ENCODE data around the gene OTUD5. TPM values are rescaled to one million over a fixed set of nuclear protein-coding genes. Genes with fewer than 3 reads are reported as not detected.
A peak's percentile ranks its signal among the peaks of the same experiment; 100 is the strongest.

OTUD5 gene
- polyA plus RNA-seq, 3 donors, result 8.4 to 75.0 (median 12.4) TPM

DNA sequence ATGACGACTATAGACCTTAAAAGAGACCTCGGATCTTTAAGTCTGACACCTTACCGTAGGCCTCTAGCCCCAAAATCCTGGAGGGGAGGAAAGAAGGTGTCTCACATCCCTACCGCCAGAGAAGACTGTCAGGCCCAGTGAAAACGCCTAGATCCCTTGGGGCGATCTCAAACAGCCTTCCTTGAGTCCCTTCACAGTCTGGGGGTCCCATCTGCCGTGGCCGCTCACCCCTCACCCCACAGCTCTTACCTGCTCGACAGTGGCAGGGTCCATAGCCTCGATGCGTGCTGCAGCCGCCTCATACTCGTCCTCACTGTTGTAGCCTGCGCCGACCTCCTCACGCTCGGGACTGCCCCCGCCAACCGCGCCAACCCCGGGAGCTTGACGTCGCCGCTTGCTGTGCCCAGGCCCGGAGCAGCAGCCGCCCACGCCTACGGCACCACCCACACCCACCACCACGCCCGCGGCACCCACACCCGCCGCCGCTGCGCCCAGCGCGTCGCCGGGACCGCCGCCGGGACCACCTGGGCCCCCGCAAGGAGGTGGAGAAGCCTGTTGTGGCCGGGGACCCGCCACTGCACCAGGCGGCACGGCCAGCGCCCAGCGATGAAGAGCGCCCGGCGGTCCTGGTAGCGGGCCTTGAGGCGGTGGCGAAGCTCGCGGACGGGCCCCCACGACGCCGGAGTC lies 536 bp downstream of the OTUD5 start:
- peak overlapping the region; percentile 28 to 78 (median 48) for H3K4me3 ChIP-seq (replicated peaks in 1 of 3; ENCODE audit: low read depth in 2 of 3, low read length in 3 of 3)
- H3K4me3 Mint-ChIP-seq, result peak overlapping the region; percentile 81 to 86
- H3K9me3 ChIP-seq (replicated peaks in 1 of 2; ENCODE audit: control insufficient read depth in 1 of 2, insufficient read depth in 1 of 2, low read length in 2 of 2), result no peaks in the 10 kb centered on the region
- peaks cover 0 to 19% (median 0%) of the 10 kb centered on the region in 7 donors for H3K9me3 Mint-ChIP-seq
- H3K36me3 ChIP-seq (replicated peaks in 1 of 2; ENCODE audit: control insufficient read depth in 1 of 2, insufficient read depth in 2 of 2, low read length in 2 of 2), result peaks cover 10 to 16% of the 10 kb centered on the region in 2 donors
- intact Hi-C loops (cut with micrococcal nuclease), result loop anchor here in 1 of 2 donors (5.0 kb wide), 2 partner anchors 40 to 85 kb away; partner anchors contain the start of genes PIM2 and TFE3
- peak in 2 of 3 donors; percentile 23 to 39 for DNase-seq
- H3K4me1 Mint-ChIP-seq, result peaks cover 62% of the 10 kb centered on the region
- peak overlapping the region; percentile 79 for H3K9ac ChIP-seq (ENCODE audit: insufficient read depth, low read length, poor library complexity, severe bottlenecking)
- peaks cover 45% of the 10 kb centered on the region for H4K20me1 ChIP-seq (ENCODE audit: insufficient read depth, low read length)
- peak overlapping the region in 1 of 2 donors; percentile 97 for H3K27ac ChIP-seq (ENCODE audit: low read depth in 1 of 2, low read length in 2 of 2)
- peaks cover 51 to 56% of the 10 kb centered on the region in 2 donors for H3K4me1 ChIP-seq (ENCODE audit: control insufficient read depth in 1 of 2, insufficient read depth in 2 of 2, low read length in 2 of 2)
- H3K27me3 ChIP-seq (ENCODE audit: control insufficient read depth in 2 of 2, insufficient read depth in 2 of 2, low read length in 2 of 2), result no peaks in the 10 kb centered on the region
- peak overlapping the region; percentile 75 for H3K4me2 ChIP-seq (replicated peaks; ENCODE audit: extremely low read depth, low read length, poor library complexity, severe bottlenecking)
- no peak overlapping the region for H2AFZ ChIP-seq (ENCODE audit: insufficient read depth, low read depth, low read length, poor library complexity, severe bottlenecking)
- TF ChIP-seq, protein P1, sequence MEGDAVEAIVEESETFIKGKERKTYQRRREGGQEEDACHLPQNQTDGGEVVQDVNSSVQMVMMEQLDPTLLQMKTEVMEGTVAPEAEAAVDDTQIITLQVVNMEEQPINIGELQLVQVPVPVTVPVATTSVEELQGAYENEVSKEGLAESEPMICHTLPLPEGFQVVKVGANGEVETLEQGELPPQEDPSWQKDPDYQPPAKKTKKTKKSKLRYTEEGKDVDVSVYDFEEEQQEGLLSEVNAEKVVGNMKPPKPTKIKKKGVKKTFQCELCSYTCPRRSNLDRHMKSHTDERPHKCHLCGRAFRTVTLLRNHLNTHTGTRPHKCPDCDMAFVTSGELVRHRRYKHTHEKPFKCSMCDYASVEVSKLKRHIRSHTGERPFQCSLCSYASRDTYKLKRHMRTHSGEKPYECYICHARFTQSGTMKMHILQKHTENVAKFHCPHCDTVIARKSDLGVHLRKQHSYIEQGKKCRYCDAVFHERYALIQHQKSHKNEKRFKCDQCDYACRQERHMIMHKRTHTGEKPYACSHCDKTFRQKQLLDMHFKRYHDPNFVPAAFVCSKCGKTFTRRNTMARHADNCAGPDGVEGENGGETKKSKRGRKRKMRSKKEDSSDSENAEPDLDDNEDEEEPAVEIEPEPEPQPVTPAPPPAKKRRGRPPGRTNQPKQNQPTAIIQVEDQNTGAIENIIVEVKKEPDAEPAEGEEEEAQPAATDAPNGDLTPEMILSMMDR (IDR thresholded peaks at IDR 0.05), result no peak
- 0% methylated on average over 33 of the region's 61 CpGs for WGBS (ENCODE audit: insufficient coverage)
- peaks cover 0 to 8% (median 1%) of the 10 kb centered on the region in 3 donors for H3K27me3 Mint-ChIP-seq (ENCODE audit: low read depth in 3 of 3)
- peaks cover 50% of the 10 kb centered on the region for H3K79me2 ChIP-seq (ENCODE audit: insufficient read depth, low read length)
- H3K27ac Mint-ChIP-seq, result peak overlapping the region; percentile 60 to 90 (median 77)
- peaks cover 5 to 20% of the 10 kb centered on the region in 2 donors for H3K36me3 Mint-ChIP-seq

DNA sequence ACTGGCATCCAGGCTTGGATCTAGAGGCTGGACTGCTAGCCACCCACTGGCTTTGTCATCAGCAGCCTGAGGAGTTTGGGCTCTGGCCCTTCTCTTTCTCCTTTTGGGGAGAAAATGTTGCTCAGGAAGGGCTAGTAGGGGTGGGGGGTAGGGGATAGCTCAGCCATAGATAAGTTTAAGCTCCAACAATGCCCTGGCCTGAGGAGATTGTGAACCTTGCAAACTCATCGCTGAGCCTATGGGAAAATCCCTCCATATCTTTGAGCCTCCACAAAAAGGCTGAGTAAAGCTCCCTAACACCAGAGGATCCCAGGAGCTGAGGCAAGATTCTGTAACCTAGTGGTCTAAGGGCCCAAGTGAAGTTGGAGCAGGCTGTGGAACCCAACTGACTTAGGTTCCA lies 8.8 kb downstream of the OTUD5 start:
- Mint-ChIP-seq H3K4me3 (no peak overlapping the region), H3K27ac (peak overlapping the region in 1 of 7 donors; percentile 27), H3K27me3 (ENCODE audit: low read depth in 3 of 3) (peaks cover 0 to 3% (median 0%) of the 10 kb centered on the region in 3 donors), H3K4me1 (peaks cover 19% of the 10 kb centered on the region), H3K9me3 (peaks cover 0 to 3% (median 0%) of the 10 kb centered on the region in 7 donors), H3K36me3 (peaks cover 5 to 28% of the 10 kb centered on the region in 2 donors)
- H3K36me3 ChIP-seq (replicated peaks in 1 of 2; ENCODE audit: control insufficient read depth in 1 of 2, insufficient read depth in 2 of 2, low read length in 2 of 2), result peaks cover 7 to 24% of the 10 kb centered on the region in 2 donors
- peaks cover 76% of the 10 kb centered on the region for H3K79me2 ChIP-seq (ENCODE audit: insufficient read depth, low read length)
- no peak overlapping the region for H3K4me2 ChIP-seq (replicated peaks; ENCODE audit: extremely low read depth, low read length, poor library complexity, severe bottlenecking)
- no peak overlapping the region for H3K27ac ChIP-seq (ENCODE audit: low read depth in 1 of 2, low read length in 2 of 2)
- no peaks in the 10 kb centered on the region for H3K9me3 ChIP-seq (replicated peaks in 1 of 2; ENCODE audit: control insufficient read depth in 1 of 2, insufficient read depth in 1 of 2, low read length in 2 of 2)
- H3K9ac ChIP-seq (ENCODE audit: insufficient read depth, low read length, poor library complexity, severe bottlenecking), result no peak overlapping the region
- TF ChIP-seq, protein P1 (IDR thresholded peaks at IDR 0.05), result no peak
- peaks cover 74% of the 10 kb centered on the region for H4K20me1 ChIP-seq (ENCODE audit: insufficient read depth, low read length)
- H2AFZ ChIP-seq (ENCODE audit: insufficient read depth, low read depth, low read length, poor library complexity, severe bottlenecking), result no peak overlapping the region
- no peak overlapping the region for H3K4me3 ChIP-seq (replicated peaks in 1 of 3; ENCODE audit: low read depth in 2 of 3, low read length in 3 of 3)
- peaks cover 5 to 8% of the 10 kb centered on the region in 2 donors for H3K4me1 ChIP-seq (ENCODE audit: control insufficient read depth in 1 of 2, insufficient read depth in 2 of 2, low read length in 2 of 2)
- no CpG with 5 or more reads among the region's 1 CpG for WGBS (ENCODE audit: insufficient coverage)
- DNase-seq, result no peak
- intact Hi-C loops (cut with micrococcal nuclease), result loop anchor here (5.0 to 10.0 kb wide), 2 partner anchors 54 to 56 kb away; partner anchors contain the start of genes PQBP1 (in 1 of the 2) and TIMM17B (in 1 of the 2)
- H3K27me3 ChIP-seq (ENCODE audit: control insufficient read depth in 2 of 2, insufficient read depth in 2 of 2, low read length in 2 of 2), result no peaks in the 10 kb centered on the region

Data from CD14-positive monocyte (primary cell).